SJCRH30 (cell line): ENCODE results near the gene FAM227A. TPM values are rescaled to one million over a fixed set of nuclear protein-coding genes. Genes with fewer than 3 reads are reported as not detected.
"Not testable (repeated sequence)": the region's sequence is repeated elsewhere in the genome, so short reads cannot be mapped to it uniquely, and the experiment has no call there.

Source experiments
- DNase-seq, 2 experiments: peaks; one replicate each; pipeline ENCODE4 v3.0.0-alpha.2; 2015 to 2020
- H3K27ac ChIP-seq: fragments of 250-450 bp; sonication (Bioruptor Pico); 2 replicates; pipeline ENCODE4 v1.5.1; 2020; ENCODE audit warnings: mild to moderate bottlenecking, moderate library complexity
- H3K27me3 ChIP-seq: fragments of 250-450 bp; sonication (Bioruptor Pico); 2 replicates; pipeline ENCODE4 v1.5.1; 2020; ENCODE audit warnings: mild to moderate bottlenecking, moderate library complexity
- H3K36me3 ChIP-seq: fragments of 250-450 bp; sonication (Bioruptor Pico); 2 replicates; pipeline ENCODE4 v1.5.1; 2020; ENCODE audit warnings: mild to moderate bottlenecking, moderate library complexity
- H3K4me1 ChIP-seq: fragments of 250-450 bp; sonication (Bioruptor Pico); 2 replicates; pipeline ENCODE4 v1.5.1; 2020; ENCODE audit warnings: mild to moderate bottlenecking, moderate library complexity
- H3K4me3 ChIP-seq: fragments of 250-450 bp; sonication (Bioruptor Pico); 2 replicates; pipeline ENCODE4 v1.5.1; 2020; ENCODE audit warnings: mild to moderate bottlenecking, moderate library complexity
- H3K9me3 ChIP-seq: fragments of 250-450 bp; sonication (Bioruptor Pico); replicated peaks from 2 replicates; pipeline ENCODE4 v1.5.1; 2020; ENCODE audit warnings: mild to moderate bottlenecking, moderate library complexity
- total RNA-seq: library from RNA; depleted of rRNA; stranded (reverse); fragments of >200 nt; shearing (Covaris generic); gene quantifications from 2 replicates; pipeline ENCODE4 v1.2.3, GENCODE V29; 2014

Gene FAM227A
- total RNA-seq, 1 experiment from 2014 or later, result 0.47 TPM

- Histone ChIP-seq H3K36me3 (peaks cover 18% of the 10 kb centered on the region), H3K9me3 (no peaks in the 10 kb centered on the region), H3K27ac (no peak overlapping the region), H3K4me3 (no peak overlapping the region), H3K27me3 (no peaks in the 10 kb centered on the region), H3K4me1 (no peaks in the 10 kb centered on the region)
- no peak for DNase-seq
Observed at GRCh38 chr22:38689651-38690050, 33.5 kb upstream of the FAM227A start.

- DNase-seq, result no peak
- Histone ChIP-seq H3K4me3 (no peak overlapping the region), H3K36me3 (peaks cover 28% of the 10 kb centered on the region), H3K4me1 (no peaks in the 10 kb centered on the region), H3K9me3 (no peaks in the 10 kb centered on the region), H3K27me3 (no peaks in the 10 kb centered on the region), H3K27ac (no peak overlapping the region)
Observed at GRCh38 chr22:38685761-38686160, 29.6 kb upstream of the FAM227A start.

GRCh38 chr22:38684895-38685294 is 28.7 kb upstream of the FAM227A start:
- Histone ChIP-seq H3K4me1 (no peaks in the 10 kb centered on the region), H3K4me3 (no peak overlapping the region), H3K9me3 (no peaks in the 10 kb centered on the region), H3K36me3 (peaks cover 28% of the 10 kb centered on the region), H3K27me3 (no peaks in the 10 kb centered on the region), H3K27ac (no peak overlapping the region)
- DNase-seq, result no peak

GRCh38 chr22:38681582-38682335 is 25.6 kb upstream of the FAM227A start, which contains the start of gene TOMM22:
Gene TOMM22 (plus strand): TSS chr22:38681957. CDS start chr22:38681979, 22 bp downstream.
- Histone ChIP-seq H3K4me1 (no peaks in the 10 kb centered on the region), H3K27ac (peak within 1 kb of the TSS; percentile 61), H3K27me3 (no peaks in the 10 kb centered on the region), H3K9me3 (no peaks in the 10 kb centered on the region), H3K36me3 (peaks cover 17% of the 10 kb centered on the region), H3K4me3 (peak within 1 kb of the TSS; percentile 86)
- DNase-seq, result peak; percentile 86 to 89

GRCh38 chr22:38675833-38676232 is 19.6 kb upstream of the FAM227A start:
- no peak overlapping the region for H3K27ac ChIP-seq
- H3K27me3 ChIP-seq, result no peaks in the 10 kb centered on the region
- no peaks in the 10 kb centered on the region for H3K9me3 ChIP-seq
- no peak overlapping the region for H3K4me3 ChIP-seq
- DNase-seq, result no peak
- no peaks in the 10 kb centered on the region for H3K4me1 ChIP-seq
- no peaks in the 10 kb centered on the region for H3K36me3 ChIP-seq

- Histone ChIP-seq H3K27me3 (no peaks in the 10 kb centered on the region), H3K4me1 (no peaks in the 10 kb centered on the region), H3K36me3 (no peaks in the 10 kb centered on the region), H3K27ac (no peak overlapping the region), H3K9me3 (no peaks in the 10 kb centered on the region), H3K4me3 (no peak overlapping the region)
- DNase-seq, result no peak
Observed at GRCh38 chr22:38674888-38675287, 18.7 kb upstream of the FAM227A start.

- Histone ChIP-seq H3K27ac (no peak overlapping the region), H3K4me3 (peak overlapping the region; percentile 77), H3K27me3 (no peaks in the 10 kb centered on the region), H3K9me3 (no peaks in the 10 kb centered on the region), H3K4me1 (no peaks in the 10 kb centered on the region; the same call in 1 of the 2 replicates), H3K36me3 (no peaks in the 10 kb centered on the region)
- no peak for DNase-seq
Observed at GRCh38 chr22:38657045-38657909, 1.1 kb upstream of the FAM227A start.

GRCh38 chr22:38655519-38656255 is 505 bp downstream of the FAM227A start:
- H3K9me3 ChIP-seq, result no peaks in the 10 kb centered on the region
- H3K27me3 ChIP-seq, result no peaks in the 10 kb centered on the region
- H3K36me3 ChIP-seq, result no peaks in the 10 kb centered on the region
- H3K4me1 ChIP-seq, result no peaks in the 10 kb centered on the region; the same call in 1 of the 2 replicates
- DNase-seq, result peak; percentile 9 to 22
- peak overlapping the region; percentile 77 for H3K4me3 ChIP-seq
- peak overlapping the region; percentile 93 for H3K27ac ChIP-seq

GRCh38 chr22:38653741-38654140 is 2.5 kb downstream of the FAM227A start:
- DNase-seq, result no peak
- Histone ChIP-seq H3K4me1 (no peaks in the 10 kb centered on the region; the same call in 1 of the 2 replicates), H3K36me3 (no peaks in the 10 kb centered on the region), H3K27ac (no peak overlapping the region), H3K9me3 (no peaks in the 10 kb centered on the region), H3K27me3 (no peaks in the 10 kb centered on the region), H3K4me3 (no peak overlapping the region)

GRCh38 chr22:38652859-38653258 is 3.3 kb downstream of the FAM227A start:
- Histone ChIP-seq H3K4me3 (no peak overlapping the region), H3K27me3 (no peaks in the 10 kb centered on the region), H3K4me1 (no peaks in the 10 kb centered on the region; the same call in 1 of the 2 replicates), H3K9me3 (no peaks in the 10 kb centered on the region), H3K27ac (no peak overlapping the region), H3K36me3 (no peaks in the 10 kb centered on the region)
- no peak for DNase-seq

- Histone ChIP-seq H3K9me3 (no peaks in the 10 kb centered on the region), H3K27ac (no peak overlapping the region), H3K27me3 (no peaks in the 10 kb centered on the region), H3K4me1 (no peaks in the 10 kb centered on the region), H3K4me3 (no peak overlapping the region), H3K36me3 (no peaks in the 10 kb centered on the region)
- DNase-seq, result no peak
Observed at GRCh38 chr22:38649841-38650522, 6.2 kb downstream of the FAM227A start.

- Histone ChIP-seq H3K36me3 (no peaks in the 10 kb centered on the region), H3K27ac (no peak overlapping the region)
- DNase-seq, result no peak
Observed at GRCh38 chr22:38645430-38645829, 10.8 kb downstream of the FAM227A start.

GRCh38 chr22:38644245-38644644 is 11.9 kb downstream of the FAM227A start:
- not testable (repeated sequence) for H3K9me3 ChIP-seq, H3K27me3 ChIP-seq, H3K4me1 ChIP-seq, H3K4me3 ChIP-seq, H3K36me3 ChIP-seq, DNase-seq, H3K27ac ChIP-seq

More at GRCh38 chr22:38645430-38645829, 10.8 kb downstream of the FAM227A start:
- Histone ChIP-seq H3K4me3 (no peak overlapping the region), H3K4me1 (no peaks in the 10 kb centered on the region), H3K9me3 (no peaks in the 10 kb centered on the region), H3K27me3 (no peaks in the 10 kb centered on the region)

GRCh38 chr22:38641476-38642040 is 14.6 kb downstream of the FAM227A start:
- H3K4me1 ChIP-seq, result peaks cover 11% of the 10 kb centered on the region
- no peaks in the 10 kb centered on the region for H3K36me3 ChIP-seq
- no peak overlapping the region for H3K27ac ChIP-seq
- DNase-seq, result no peak
- H3K27me3 ChIP-seq, result no peaks in the 10 kb centered on the region
- H3K9me3 ChIP-seq, result no peaks in the 10 kb centered on the region
- H3K4me3 ChIP-seq, result no peak overlapping the region
